Measurements from ENCODE around the gene TNFRSF18.

- no peak for TF ChIP-seq POLR2A (IDR thresholded peaks at IDR 0.05)
- no peak for TF ChIP-seq CTCF (IDR thresholded peaks at IDR 0.05)
These were observed 15.6 kb upstream of the TNFRSF18 start for GRCh38 chr1:1221887-1222574.

Measured in right lobe of liver (tissue), 4 donors.